GM18867 (cell line): ENCODE data around the gene TOR2A.

Experiments
- ATAC-seq: cut with Tn5 transposase; IDR thresholded peaks from one replicate; pipeline ENCODE4 v1.9.1; 2021; ENCODE audit warnings: mild to moderate bottlenecking, moderate library complexity; ENCODE audit not compliant: unreplicated experiment

Gene TOR2A

DNA sequence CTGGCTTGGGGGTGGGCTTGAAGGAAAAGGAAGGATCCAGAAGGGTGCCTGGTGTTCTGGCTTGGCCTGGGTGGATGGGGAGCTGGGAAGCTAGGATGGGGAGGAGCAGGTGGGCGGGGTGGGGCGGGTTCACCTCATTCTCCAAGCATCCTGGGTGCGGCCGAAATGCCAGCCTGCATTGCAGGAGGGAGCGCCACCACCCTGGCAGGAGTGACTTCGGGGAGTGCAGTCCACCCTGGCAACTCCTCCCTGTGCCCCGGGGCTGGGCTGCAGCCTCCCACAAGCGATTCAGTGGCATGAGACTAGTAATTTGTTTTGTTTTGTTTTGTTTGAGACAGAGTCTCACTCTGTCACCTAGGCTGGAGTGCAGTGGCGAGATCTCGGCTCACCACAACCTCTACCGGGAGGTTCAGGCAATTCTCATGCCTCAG, 13.7 kb downstream of the TOR2A start:
- no peak for ATAC-seq

DNA sequence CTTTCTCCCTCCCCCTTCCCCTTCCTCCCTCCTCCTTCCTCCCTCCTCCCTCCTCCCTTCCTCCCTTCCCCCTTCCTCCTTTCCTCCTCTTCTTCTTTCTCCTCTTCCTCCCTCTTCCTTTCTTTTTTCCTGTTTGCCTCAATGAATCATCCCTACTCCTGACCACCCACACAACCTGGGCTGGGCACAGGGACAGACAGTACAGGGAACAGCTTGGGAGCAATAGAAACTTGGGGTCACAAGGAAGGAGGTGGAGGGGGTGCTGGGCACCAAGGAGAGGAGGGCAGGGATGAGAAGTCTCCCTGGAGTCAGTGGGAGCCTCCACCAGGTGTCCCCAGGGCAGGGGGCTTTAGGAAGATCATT, 14.2 kb downstream of the TOR2A start:
- ATAC-seq: no peak

DNA sequence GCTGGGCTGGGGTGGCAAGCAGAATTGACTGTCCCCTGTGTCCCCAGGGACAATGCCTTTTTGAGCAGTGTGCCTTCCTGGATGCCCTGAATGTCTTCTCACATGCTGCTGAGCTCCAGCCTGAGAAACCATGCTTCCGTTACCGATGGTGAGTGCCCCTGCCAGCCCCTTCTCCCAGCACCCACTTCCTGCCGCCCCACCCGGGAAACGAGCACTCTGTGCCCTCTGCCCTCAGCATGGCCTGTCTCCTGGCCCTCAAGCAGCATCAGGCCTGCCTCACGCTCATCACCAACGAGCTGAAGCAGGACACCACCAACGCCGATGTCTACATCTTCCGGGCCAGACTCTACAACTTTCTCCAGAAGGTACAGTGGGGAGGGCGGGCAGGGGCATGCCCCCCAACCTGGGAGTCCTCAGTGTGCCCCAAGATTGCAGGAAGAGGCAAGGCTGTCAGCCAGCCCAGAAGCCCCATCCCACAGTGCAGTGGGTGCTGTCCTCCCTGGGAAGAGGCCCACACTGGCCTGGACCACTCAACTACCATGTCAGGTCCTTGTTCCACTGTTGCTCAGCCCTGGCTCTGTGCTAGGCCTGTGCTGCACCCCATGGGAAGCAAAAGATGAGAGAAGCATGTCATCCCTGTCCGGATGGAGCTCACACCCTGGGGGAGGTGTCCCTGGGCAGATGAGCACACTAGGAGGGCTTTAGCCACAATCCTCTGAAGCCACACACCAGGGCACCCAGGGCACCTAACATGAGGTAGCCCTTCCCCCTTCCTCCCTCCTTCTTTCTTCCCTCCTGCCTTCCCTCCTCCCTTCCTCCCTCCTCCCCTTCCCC, 14.8 kb downstream of the TOR2A start:
- no peak for ATAC-seq

- no peak for ATAC-seq
Measured at GRCh38 chr9:127717766-127718165, 17.3 kb downstream of the TOR2A start.

- ATAC-seq: no peak
Measured at GRCh38 chr9:127716412-127716811, 18.7 kb downstream of the TOR2A start.

DNA sequence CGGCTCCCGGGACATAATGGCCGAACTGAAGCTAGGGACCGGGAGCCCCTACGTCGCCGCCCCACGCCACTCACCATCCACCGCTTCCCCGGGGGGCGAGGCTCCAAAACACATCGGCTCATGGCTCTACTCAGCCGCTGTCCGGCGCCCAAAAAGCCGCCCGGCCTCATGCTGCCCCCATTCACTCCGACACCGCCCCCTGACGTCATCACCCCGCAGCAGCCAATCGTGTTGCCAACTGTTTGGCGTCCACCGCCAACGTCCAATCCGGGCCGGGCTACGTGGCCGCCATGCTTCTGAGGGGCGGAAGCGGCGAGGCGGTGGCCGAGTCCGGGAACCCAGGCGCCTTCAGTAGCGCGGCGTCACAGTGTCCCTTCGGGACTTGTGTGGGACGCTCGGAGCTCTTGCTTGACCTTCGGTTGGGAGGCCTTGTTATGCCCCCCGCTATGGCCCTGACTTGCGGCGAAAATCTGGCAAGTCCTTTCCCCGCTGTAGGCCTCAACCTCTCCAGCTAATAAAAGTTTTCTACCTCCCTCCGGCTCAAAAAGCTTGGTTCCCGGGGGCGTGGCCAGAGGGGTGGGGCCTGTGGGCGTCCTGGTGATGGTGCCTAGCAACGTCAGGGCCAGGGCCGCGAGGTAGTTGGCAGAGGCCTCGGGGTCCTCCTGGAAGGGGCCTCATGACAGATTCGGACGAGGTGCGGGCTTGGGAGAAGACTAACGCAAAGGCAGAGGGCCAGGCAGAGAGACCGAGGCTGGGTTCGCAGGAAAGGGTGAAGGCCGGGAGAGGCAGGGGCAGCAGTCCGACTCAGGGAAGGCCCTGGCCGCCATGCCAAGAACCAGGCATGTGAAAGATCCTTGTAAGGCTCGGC, 19.4 kb downstream of the TOR2A start, which contains the start of the genes PTRH1 and TTC16:
TSS of gene PTRH1 (minus strand) at position 194 of the 868 bp plus-strand sequence. CDS start at position 170, 24 bp downstream.
TSS of gene TTC16 (plus strand) at position 610 of the 868 bp plus-strand sequence. CDS start at position 677, 67 bp downstream.
- peak; percentile 91 for ATAC-seq

DNA sequence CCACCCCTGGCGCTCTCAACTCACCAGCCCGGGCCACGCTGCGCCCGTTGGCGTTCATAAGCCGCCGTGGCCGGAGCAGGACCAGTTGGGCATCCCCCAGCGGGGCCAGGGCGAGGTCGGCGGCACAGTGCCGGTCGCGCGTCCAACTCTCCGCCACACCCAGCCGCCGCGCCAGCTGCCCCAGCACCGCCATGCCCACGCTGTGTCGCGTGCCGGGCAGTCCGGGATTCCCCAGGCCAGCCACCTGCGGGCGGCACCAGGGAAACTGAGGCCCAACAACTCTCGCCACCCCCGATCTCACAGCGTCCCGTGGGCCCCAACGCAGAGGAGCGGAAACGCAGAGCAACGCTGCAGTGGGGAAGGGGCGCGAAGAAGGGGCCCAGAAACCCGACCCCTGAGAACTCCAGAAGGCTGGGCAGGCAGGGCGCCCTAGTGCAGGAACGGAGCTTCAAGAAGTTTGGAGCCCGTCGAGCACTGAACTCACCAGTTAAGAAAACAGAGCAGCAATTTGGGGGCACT, 20.1 kb downstream of the TOR2A start:
- peak; percentile 7 for ATAC-seq

GRCh38 chr9:127714020-127714750, 20.9 kb downstream of the TOR2A start:
- ATAC-seq: no peak

DNA sequence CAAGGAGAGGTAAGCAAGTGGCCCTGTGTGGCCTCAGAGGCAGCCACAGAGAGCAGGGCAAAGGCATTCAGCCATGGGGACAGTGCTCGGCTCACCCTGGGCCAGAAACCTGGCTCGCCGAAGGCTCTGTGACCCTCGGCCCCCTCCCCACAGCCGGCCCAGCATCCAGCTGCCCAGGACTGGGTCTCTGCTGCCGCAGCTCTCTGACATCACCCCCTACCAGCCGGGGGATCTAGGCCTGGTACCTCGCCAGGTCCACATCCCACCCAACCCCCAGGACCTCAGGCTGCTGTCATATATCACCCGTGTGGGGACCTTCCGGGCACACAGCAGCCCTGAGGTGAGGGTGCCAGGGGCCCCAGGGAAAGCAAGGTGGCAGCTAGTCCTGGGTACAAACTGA, 22.2 kb downstream of the TOR2A start:
- no peak for ATAC-seq

GRCh38 chr9:127712371-127712770, 22.7 kb downstream of the TOR2A start:
- no peak for ATAC-seq

DNA sequence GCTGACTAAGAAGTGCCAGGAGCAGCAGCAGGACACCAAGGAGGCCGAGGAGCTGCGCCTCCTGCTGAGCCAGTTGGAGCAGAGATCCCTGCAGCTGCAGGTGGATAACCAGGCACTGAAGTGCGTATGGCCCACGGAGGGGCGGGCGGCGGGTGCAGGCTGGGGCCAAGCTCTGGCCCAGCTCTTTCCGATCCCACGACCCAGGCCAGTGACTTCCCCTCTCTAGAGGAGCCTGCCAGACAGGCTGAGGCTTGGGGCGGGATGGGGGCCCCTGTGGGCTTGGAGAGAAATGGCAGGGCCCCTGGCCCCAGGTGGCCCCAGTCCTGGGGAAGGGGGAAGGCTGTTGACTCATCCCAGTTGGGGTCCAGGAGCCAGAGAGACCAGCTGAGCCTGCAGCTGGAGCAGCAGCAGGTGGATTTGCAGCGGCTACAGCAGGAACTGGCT, 23.2 kb downstream of the TOR2A start:
- no peak for ATAC-seq

DNA sequence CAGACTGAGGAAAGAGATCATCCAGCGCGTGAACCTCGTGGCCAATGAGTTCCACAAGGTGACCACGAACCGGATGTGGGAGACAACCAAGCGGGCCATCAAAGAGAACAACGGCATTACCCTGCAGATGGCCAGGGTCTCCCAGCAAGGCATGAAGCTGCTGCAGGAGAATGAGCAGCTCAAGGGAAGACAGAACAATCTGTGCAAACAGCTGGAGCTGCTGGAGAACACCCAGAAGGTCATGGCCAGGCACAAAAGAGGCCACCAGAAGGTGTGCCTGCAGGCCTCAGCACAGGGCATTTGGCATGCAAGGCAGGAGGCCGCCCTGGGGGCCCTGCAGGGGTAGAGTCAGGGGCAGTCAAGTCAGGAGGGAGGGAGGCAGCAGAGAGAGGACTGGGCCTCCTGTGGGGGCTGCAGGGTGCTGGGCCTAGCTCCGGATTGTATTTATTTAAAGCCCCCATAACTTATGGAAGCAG, 23.8 kb downstream of the TOR2A start:
- ATAC-seq: no peak

- ATAC-seq: no peak
Measured at GRCh38 chr9:127710204-127710783, 24.8 kb downstream of the TOR2A start.

GRCh38 chr9:127708952-127709587, 26.0 kb downstream of the TOR2A start:
- ATAC-seq: no peak

DNA sequence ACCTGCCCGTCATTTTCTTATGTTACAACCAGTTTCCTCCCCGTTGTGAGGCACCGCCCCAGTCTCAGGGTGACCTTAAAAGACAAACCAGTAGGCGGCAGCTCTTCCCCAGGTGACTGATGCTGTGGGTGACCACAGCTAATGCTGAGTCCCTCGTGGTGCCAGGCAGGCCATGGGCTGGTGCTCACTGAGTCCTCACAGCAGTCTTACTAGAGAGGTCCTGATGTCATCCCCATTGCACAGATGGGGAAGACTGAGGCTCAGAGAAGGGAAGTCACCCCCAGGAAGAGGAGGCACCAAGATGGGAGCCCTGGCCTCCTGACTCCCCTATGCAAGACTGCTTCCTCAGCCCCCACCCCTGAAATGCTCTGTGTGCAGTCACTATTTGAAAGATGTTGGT, 27.3 kb downstream of the TOR2A start:
- peak; percentile 55 for ATAC-seq

DNA sequence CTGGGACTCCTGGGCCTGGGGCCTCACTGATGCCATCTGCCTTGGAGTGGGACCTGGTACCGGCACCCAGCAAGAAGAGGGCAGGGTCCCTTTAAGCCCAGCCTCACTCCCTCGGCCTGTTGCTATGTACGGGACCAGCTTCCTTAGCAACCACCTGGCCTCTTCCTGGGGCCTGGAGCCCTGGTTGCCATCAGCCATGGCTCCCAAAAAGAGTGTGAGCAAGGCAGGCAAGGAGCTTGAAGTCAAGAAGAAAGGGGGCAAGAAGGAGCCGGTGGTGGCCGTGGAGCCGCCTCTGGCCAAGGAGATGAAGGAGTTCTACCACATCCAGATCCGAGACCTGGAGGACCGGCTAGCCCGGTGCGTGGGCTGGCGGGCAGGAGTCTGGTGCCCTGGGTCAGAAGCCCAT, 28.3 kb downstream of the TOR2A start, which contains the start of gene CFAP157:
TSS of gene CFAP157 (plus strand) at position 153 of the 406 bp plus-strand sequence. CDS start at position 197, 44 bp downstream.
- no peak for ATAC-seq

DNA sequence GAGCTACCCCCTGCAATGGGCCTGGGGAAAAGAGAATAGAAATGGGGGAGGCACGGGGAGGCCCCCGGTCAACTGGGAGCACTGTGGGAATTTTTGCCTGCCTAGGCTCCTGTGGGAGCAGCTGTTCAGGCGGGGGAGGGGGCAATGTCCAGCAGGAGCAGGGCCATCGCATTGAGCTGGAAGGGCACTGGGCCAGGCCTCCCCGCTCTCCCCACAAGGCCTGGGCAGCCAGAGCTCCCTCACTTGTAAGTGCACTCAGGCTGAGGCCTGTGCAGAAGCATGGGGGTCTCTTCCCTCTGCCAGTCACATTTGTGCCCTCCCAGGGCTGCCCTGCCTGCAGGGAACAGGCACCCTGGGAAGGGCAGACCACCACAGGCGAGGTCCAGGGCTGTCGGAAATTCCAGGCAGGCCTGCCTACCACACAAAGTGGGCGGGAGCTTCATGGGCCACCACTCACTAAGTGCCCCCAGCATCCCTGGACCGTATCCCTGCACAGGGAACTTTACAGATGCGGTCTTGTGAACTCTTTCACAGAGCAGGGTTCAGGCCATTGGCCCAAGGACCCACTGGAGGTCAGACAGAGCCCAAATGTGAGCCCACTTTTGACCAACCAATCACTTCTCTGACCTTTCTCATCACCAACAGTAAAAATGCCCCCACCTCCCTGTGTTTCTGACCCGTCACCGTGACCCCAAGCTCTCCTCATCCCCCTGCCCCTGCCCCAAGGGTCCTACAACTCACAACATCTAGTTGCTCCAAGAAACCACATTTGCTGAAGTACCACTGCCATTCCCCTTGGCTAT, 29.3 kb downstream of the TOR2A start:
- no peak for ATAC-seq

DNA sequence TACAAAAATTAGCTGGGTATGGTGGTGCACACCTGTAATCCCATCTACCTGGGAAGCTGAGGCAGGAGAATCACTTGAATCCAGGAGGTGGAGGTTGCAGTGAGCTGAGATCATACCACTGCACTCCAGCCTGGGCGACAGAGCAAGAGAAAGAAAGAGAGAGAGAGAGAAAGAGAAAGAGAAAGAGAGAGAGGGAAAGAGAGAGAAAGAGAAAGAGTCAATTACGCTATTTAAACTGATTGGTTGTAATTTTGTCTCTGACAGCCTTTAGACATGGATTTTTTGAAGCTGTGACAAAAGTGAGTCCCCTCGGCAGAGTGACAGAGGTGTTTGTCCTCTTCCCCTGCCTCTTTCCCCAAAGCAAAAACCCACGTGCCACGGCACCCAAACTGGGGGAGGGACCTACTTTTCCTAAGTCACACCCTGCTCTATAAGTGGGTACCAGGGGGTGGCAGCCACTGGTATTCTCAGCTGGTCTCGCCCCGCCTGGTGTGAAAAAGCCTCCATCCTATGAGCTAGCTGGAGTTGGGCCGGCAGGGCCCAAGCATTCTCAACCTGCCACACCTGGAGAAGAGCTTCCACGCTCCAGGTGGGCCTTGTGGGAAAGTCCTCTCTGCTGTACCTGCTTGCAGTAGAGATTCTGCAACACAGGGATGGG, 31.7 kb downstream of the TOR2A start:
- no peak for ATAC-seq
